ENCODE data around the gene GLOD4.

DNA sequence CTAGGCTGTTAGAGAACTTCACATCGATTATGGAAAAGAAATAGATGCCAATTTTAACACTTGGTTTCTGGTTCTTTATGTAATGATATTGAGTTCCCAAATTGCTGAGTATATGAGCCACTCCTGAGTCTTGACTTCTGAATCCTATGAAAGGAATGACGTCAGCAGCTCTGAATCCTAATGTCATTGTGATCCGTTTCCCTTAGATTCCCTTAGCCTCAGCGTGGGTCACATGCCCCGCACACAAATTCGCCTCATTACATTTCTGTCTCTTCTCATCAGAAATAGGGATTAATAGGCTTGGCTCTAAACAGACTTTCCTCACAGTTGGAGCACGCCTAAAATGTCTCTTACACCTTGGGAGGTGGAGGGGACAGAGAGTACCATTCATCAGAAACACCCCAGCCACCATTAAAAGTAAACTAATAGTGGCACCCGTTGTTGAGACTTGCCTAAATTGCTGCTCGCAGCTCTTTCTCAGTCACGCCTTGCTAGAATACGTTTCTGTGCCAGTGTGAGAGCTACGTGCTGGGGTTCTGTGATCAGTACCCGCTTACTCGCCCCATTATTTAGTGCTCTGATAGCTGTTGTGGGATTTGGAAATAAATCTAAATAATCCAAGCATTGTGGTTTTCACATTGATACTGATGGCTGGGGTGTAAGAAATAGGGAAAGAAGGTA lies 7.2 kb upstream of the GLOD4 start:
- TF ChIP-seq, protein P1, sequence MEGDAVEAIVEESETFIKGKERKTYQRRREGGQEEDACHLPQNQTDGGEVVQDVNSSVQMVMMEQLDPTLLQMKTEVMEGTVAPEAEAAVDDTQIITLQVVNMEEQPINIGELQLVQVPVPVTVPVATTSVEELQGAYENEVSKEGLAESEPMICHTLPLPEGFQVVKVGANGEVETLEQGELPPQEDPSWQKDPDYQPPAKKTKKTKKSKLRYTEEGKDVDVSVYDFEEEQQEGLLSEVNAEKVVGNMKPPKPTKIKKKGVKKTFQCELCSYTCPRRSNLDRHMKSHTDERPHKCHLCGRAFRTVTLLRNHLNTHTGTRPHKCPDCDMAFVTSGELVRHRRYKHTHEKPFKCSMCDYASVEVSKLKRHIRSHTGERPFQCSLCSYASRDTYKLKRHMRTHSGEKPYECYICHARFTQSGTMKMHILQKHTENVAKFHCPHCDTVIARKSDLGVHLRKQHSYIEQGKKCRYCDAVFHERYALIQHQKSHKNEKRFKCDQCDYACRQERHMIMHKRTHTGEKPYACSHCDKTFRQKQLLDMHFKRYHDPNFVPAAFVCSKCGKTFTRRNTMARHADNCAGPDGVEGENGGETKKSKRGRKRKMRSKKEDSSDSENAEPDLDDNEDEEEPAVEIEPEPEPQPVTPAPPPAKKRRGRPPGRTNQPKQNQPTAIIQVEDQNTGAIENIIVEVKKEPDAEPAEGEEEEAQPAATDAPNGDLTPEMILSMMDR (conservative IDR thresholded peaks at IDR 0.05 in 1 of 2, IDR thresholded peaks at IDR 0.05 in 1 of 2; ENCODE audit: low read depth in 1 of 2, low read length in 2 of 2): no peak
- TF ChIP-seq EZH2 (IDR thresholded peaks at IDR 0.05; ENCODE audit: low read length, missing control alignments): no peak

Measured in fibroblast of lung (primary cell).